T1000 (cell line): ENCODE measurements around the gene TK1.
"Not testable (repeated sequence)": the region's sequence is repeated elsewhere in the genome, so short reads cannot be mapped to it uniquely, and the experiment has no call there.

Source experiments
- DNase-seq: peaks from one replicate; lab custom pipeline; 2025; ENCODE audit warnings: mixed read lengths; lab: John Stamatoyannopoulos, UW

TK1 gene

GRCh38 chr17:78148286-78149016 lies 38.4 kb downstream of the TK1 start:
- DNase-seq = no peak

- no peak for DNase-seq
Observed at GRCh38 chr17:78147315-78147998, 39.4 kb downstream of the TK1 start.

GRCh38 chr17:78146881-78147280 lies 40.0 kb downstream of the TK1 start:
- DNase-seq = no peak

- DNase-seq = no peak
Observed at GRCh38 chr17:78146471-78146869, 40.4 kb downstream of the TK1 start.

GRCh38 chr17:78144736-78145641 lies 41.9 kb downstream of the TK1 start:
- DNase-seq = no peak

GRCh38 chr17:78144147-78144719 lies 42.6 kb downstream of the TK1 start:
- DNase-seq = peak; percentile 65

- no peak for DNase-seq
Observed at GRCh38 chr17:78143214-78144146, 43.4 kb downstream of the TK1 start.

- DNase-seq = peak; percentile 58
Observed at GRCh38 chr17:78142119-78142861, 44.6 kb downstream of the TK1 start.

- no peak for DNase-seq
Observed at GRCh38 chr17:78141437-78142118, 45.3 kb downstream of the TK1 start.

- DNase-seq = peak; percentile 98
Observed at GRCh38 chr17:78140169-78141051, 46.4 kb downstream of the TK1 start.

- not testable (repeated sequence) for DNase-seq
Observed at GRCh38 chr17:78139861-78140168, 47.0 kb downstream of the TK1 start.

GRCh38 chr17:78138204-78139060 lies 48.4 kb downstream of the TK1 start:
- no peak for DNase-seq

- no peak for DNase-seq
Observed at GRCh38 chr17:78137392-78138203, 49.3 kb downstream of the TK1 start.

GRCh38 chr17:78135858-78136500 lies 50.9 kb downstream of the TK1 start:
- no peak for DNase-seq

- DNase-seq = no peak
Observed at GRCh38 chr17:78134899-78135385, 51.9 kb downstream of the TK1 start.
